ENCODE data around the gene PHF21A. TPM values are rescaled to one million over a fixed set of nuclear protein-coding genes. Genes with fewer than 3 reads are reported as not detected.
"Not testable (repeated sequence)": the region's sequence is repeated elsewhere in the genome, so short reads cannot be mapped to it uniquely, and the experiment has no call there.

PHF21A gene
- total and polyA plus RNA-seq, 10 of the 15 experiments (the other 5 are each of a cell fraction or from before 2014, with no cell fraction given): 2.6 to 37.2 (median 16.0) TPM

- Histone ChIP-seq H3K27ac (ENCODE audit: control insufficient read depth, insufficient read depth) (peak overlapping the region; percentile 65), H3K4me2 (ENCODE audit: control insufficient read depth, insufficient read depth) (peak overlapping the region; percentile 56), H3K79me2 (ENCODE audit: control insufficient read depth, insufficient read depth, low read length) (peaks cover 81% of the 10 kb centered on the region), H3K4me3 (peak overlapping the region; percentile 82; the same call in 1 of the 2 replicates), H3K9ac (ENCODE audit: control insufficient read depth, insufficient read depth, low read length) (peak overlapping the region; percentile 26)
- ChIA-PET CTCF (interaction anchor here (0.6 to 8.0 kb wide), 11 partner anchors 8 to 244 kb away, joined by 3 to 133 read pairs (median 6); no protein-coding TSS in a partner anchor), RAD21 (ENCODE audit: unreplicated experiment) (interaction anchor here (1.0 to 4.8 kb wide), 10 partner anchors 8 to 345 kb away, joined by 3 to 64 read pairs (median 6); no protein-coding TSS in a partner anchor), SMC1A (ENCODE audit: uncharacterized antibody, unreplicated experiment) (interaction anchor here (0.6 to 8.2 kb wide), 8 partner anchors 13 to 1415 kb away, joined by 3 to 137 read pairs (median 12); no protein-coding TSS in a partner anchor), POLR2A (interaction anchor here (0.6 to 9.2 kb wide), 5 partner anchors 8 to 193 kb away, joined by 3 to 96 read pairs (median 5); no protein-coding TSS in a partner anchor)
- ATAC-seq; H2AFZ ChIP-seq (ENCODE audit: control insufficient read depth, low read depth, low read length); in situ Hi-C loops (cut with MboI); BruUV-seq (replicated peaks); DNase-seq (ENCODE audit: low read depth, low spot score); intact Hi-C loops (cut with micrococcal nuclease; ENCODE audit: unreplicated experiment); H4K20me1 ChIP-seq (ENCODE audit: control insufficient read depth, insufficient read depth); H3K27me3 ChIP-seq (replicated peaks in 1 of 2; ENCODE audit: control insufficient read depth in 2 of 2, insufficient read depth in 2 of 2, low read length in 1 of 2); FAIRE-seq; H3K36me3 ChIP-seq (ENCODE audit: control insufficient read depth in 2 of 2, insufficient read depth in 2 of 2, low read length in 1 of 2); H3K4me1 ChIP-seq (ENCODE audit: control insufficient read depth, insufficient read depth, low read length); H3K9me3 ChIP-seq (replicated peaks; ENCODE audit: control insufficient read depth, insufficient read depth, low read length): not testable (repeated sequence)
- 44% methylated on average over 10 of the region's 10 CpGs for WGBS (ENCODE audit: insufficient coverage, insufficient replicate concordance, low lambda C conversion rate, missing lambda C conversion rate)
- TF ChIP-seq ZBTB40 (IDR thresholded peaks at IDR 0.05; ENCODE audit: borderline replicate concordance): peak; percentile 26; the same call in 1 of the 2 replicates
- peak; percentile 96 for TF ChIP-seq MLLT1 (IDR thresholded peaks at IDR 0.05)
Observed at GRCh38 chr11:46116712-46117037, 4.6 kb downstream of the PHF21A start.

All from GM12878 (cell line).